ENCODE measurements around the gene CBLL1.

Gene CBLL1

GRCh38 chr7:107751113-107751512, 7.2 kb downstream of the CBLL1 start:
- Histone ChIP-seq H3K27ac (ENCODE audit: low read length) (no peak overlapping the region), H3K36me3 (ENCODE audit: control insufficient read depth in 1 of 2, insufficient read depth in 2 of 2, low read length in 2 of 2) (peaks cover 16 to 36% of the 10 kb centered on the region in 2 donors), H3K4me1 (ENCODE audit: control insufficient read depth in 1 of 2, insufficient read depth in 2 of 2, low read length in 2 of 2) (peaks cover 0 to 19% of the 10 kb centered on the region in 2 donors), H3K9me3 (ENCODE audit: control insufficient read depth in 1 of 2, low read length in 2 of 2) (no peaks in the 10 kb centered on the region), H3K27me3 (ENCODE audit: low read depth, low read length) (no peaks in the 10 kb centered on the region), H3K4me3 (ENCODE audit: low read depth in 1 of 2, low read length in 2 of 2) (no peak overlapping the region)

GRCh38 chr7:107754642-107755041, 10.7 kb downstream of the CBLL1 start:
- Histone ChIP-seq H3K27me3 (ENCODE audit: low read depth, low read length) (no peaks in the 10 kb centered on the region), H3K4me3 (ENCODE audit: low read depth in 1 of 2, low read length in 2 of 2) (no peak overlapping the region), H3K27ac (ENCODE audit: low read length) (no peak overlapping the region), H3K4me1 (ENCODE audit: control insufficient read depth in 1 of 2, insufficient read depth in 2 of 2, low read length in 2 of 2) (no peaks in the 10 kb centered on the region), H3K9me3 (ENCODE audit: control insufficient read depth in 1 of 2, low read length in 2 of 2) (no peaks in the 10 kb centered on the region), H3K36me3 (ENCODE audit: control insufficient read depth in 1 of 2, insufficient read depth in 2 of 2, low read length in 2 of 2) (peaks cover 37 to 58% of the 10 kb centered on the region in 2 donors)

- Histone ChIP-seq H3K4me1 (ENCODE audit: control insufficient read depth in 1 of 2, insufficient read depth in 2 of 2, low read length in 2 of 2) (no peaks in the 10 kb centered on the region), H3K27ac (ENCODE audit: low read length) (no peak overlapping the region), H3K27me3 (ENCODE audit: low read depth, low read length) (no peaks in the 10 kb centered on the region), H3K36me3 (ENCODE audit: control insufficient read depth in 1 of 2, insufficient read depth in 2 of 2, low read length in 2 of 2) (peaks cover 35 to 39% of the 10 kb centered on the region in 2 donors), H3K9me3 (ENCODE audit: control insufficient read depth in 1 of 2, low read length in 2 of 2) (no peaks in the 10 kb centered on the region), H3K4me3 (ENCODE audit: low read depth in 1 of 2, low read length in 2 of 2) (no peak overlapping the region)
Measured at GRCh38 chr7:107758667-107759066, 14.7 kb downstream of the CBLL1 start.

- H3K27me3 ChIP-seq (ENCODE audit: low read depth, low read length), result no peaks in the 10 kb centered on the region
- no peaks in the 10 kb centered on the region for H3K9me3 ChIP-seq (ENCODE audit: control insufficient read depth in 1 of 2, low read length in 2 of 2)
- no peak overlapping the region for H3K4me3 ChIP-seq (ENCODE audit: low read depth in 1 of 2, low read length in 2 of 2)
- no peaks in the 10 kb centered on the region for H3K36me3 ChIP-seq (ENCODE audit: control insufficient read depth in 1 of 2, insufficient read depth in 2 of 2, low read length in 2 of 2)
- no peaks in the 10 kb centered on the region for H3K4me1 ChIP-seq (ENCODE audit: control insufficient read depth in 1 of 2, insufficient read depth in 2 of 2, low read length in 2 of 2)
- H3K27ac ChIP-seq (ENCODE audit: low read length), result no peak overlapping the region
Measured at GRCh38 chr7:107767391-107767790, 23.4 kb downstream of the CBLL1 start.

GRCh38 chr7:107768263-107768662, 24.3 kb downstream of the CBLL1 start:
- no peaks in the 10 kb centered on the region for H3K36me3 ChIP-seq (ENCODE audit: control insufficient read depth in 1 of 2, insufficient read depth in 2 of 2, low read length in 2 of 2)
- no peaks in the 10 kb centered on the region for H3K9me3 ChIP-seq (ENCODE audit: control insufficient read depth in 1 of 2, low read length in 2 of 2)
- H3K4me3 ChIP-seq (ENCODE audit: low read depth in 1 of 2, low read length in 2 of 2), result no peak overlapping the region
- H3K4me1 ChIP-seq (ENCODE audit: control insufficient read depth in 1 of 2, insufficient read depth in 2 of 2, low read length in 2 of 2), result peaks cover 0 to 3% of the 10 kb centered on the region in 2 donors
- no peaks in the 10 kb centered on the region for H3K27me3 ChIP-seq (ENCODE audit: low read depth, low read length)
- no peak overlapping the region for H3K27ac ChIP-seq (ENCODE audit: low read length)

GRCh38 chr7:107773027-107773426, 29.1 kb downstream of the CBLL1 start:
- Histone ChIP-seq H3K4me1 (ENCODE audit: control insufficient read depth in 1 of 2, insufficient read depth in 2 of 2, low read length in 2 of 2) (peaks cover 0 to 3% of the 10 kb centered on the region in 2 donors), H3K27ac (ENCODE audit: low read length) (no peak overlapping the region), H3K36me3 (ENCODE audit: control insufficient read depth in 1 of 2, insufficient read depth in 2 of 2, low read length in 2 of 2) (no peaks in the 10 kb centered on the region), H3K4me3 (ENCODE audit: low read depth in 1 of 2, low read length in 2 of 2) (no peak overlapping the region), H3K9me3 (ENCODE audit: control insufficient read depth in 1 of 2, low read length in 2 of 2) (no peaks in the 10 kb centered on the region), H3K27me3 (ENCODE audit: low read depth, low read length) (no peaks in the 10 kb centered on the region)

GRCh38 chr7:107777702-107778101, 33.8 kb downstream of the CBLL1 start:
- peaks cover 5 to 13% of the 10 kb centered on the region in 2 donors for H3K4me1 ChIP-seq (ENCODE audit: control insufficient read depth in 1 of 2, insufficient read depth in 2 of 2, low read length in 2 of 2)
- H3K27me3 ChIP-seq (ENCODE audit: low read depth, low read length), result no peaks in the 10 kb centered on the region
- H3K9me3 ChIP-seq (ENCODE audit: control insufficient read depth in 1 of 2, low read length in 2 of 2), result no peaks in the 10 kb centered on the region
- no peak overlapping the region for H3K27ac ChIP-seq (ENCODE audit: low read length)
- no peak overlapping the region for H3K4me3 ChIP-seq (ENCODE audit: low read depth in 1 of 2, low read length in 2 of 2)
- H3K36me3 ChIP-seq (ENCODE audit: control insufficient read depth in 1 of 2, insufficient read depth in 2 of 2, low read length in 2 of 2), result no peaks in the 10 kb centered on the region

GRCh38 chr7:107778283-107778682, 34.3 kb downstream of the CBLL1 start:
- Histone ChIP-seq H3K4me3 (ENCODE audit: low read depth in 1 of 2, low read length in 2 of 2) (no peak overlapping the region), H3K27ac (ENCODE audit: low read length) (no peak overlapping the region), H3K4me1 (ENCODE audit: control insufficient read depth in 1 of 2, insufficient read depth in 2 of 2, low read length in 2 of 2) (peaks cover 5 to 13% of the 10 kb centered on the region in 2 donors)

GRCh38 chr7:107779647-107780099, 35.7 kb downstream of the CBLL1 start:
- H3K4me3 ChIP-seq (ENCODE audit: low read depth in 1 of 2, low read length in 2 of 2), result no peak overlapping the region
- no peaks in the 10 kb centered on the region for H3K9me3 ChIP-seq (ENCODE audit: control insufficient read depth in 1 of 2, low read length in 2 of 2)
- H3K27me3 ChIP-seq (ENCODE audit: low read depth, low read length), result no peaks in the 10 kb centered on the region
- H3K36me3 ChIP-seq (ENCODE audit: control insufficient read depth in 1 of 2, insufficient read depth in 2 of 2, low read length in 2 of 2), result no peaks in the 10 kb centered on the region
- peaks cover 5 to 13% of the 10 kb centered on the region in 2 donors for H3K4me1 ChIP-seq (ENCODE audit: control insufficient read depth in 1 of 2, insufficient read depth in 2 of 2, low read length in 2 of 2)
- H3K27ac ChIP-seq (ENCODE audit: low read length), result no peak overlapping the region

More at GRCh38 chr7:107778283-107778682, 34.3 kb downstream of the CBLL1 start:
- no peaks in the 10 kb centered on the region for H3K36me3 ChIP-seq (ENCODE audit: control insufficient read depth in 1 of 2, insufficient read depth in 2 of 2, low read length in 2 of 2)
- no peaks in the 10 kb centered on the region for H3K27me3 ChIP-seq (ENCODE audit: low read depth, low read length)
- no peaks in the 10 kb centered on the region for H3K9me3 ChIP-seq (ENCODE audit: control insufficient read depth in 1 of 2, low read length in 2 of 2)

- no peaks in the 10 kb centered on the region for H3K9me3 ChIP-seq (ENCODE audit: control insufficient read depth in 1 of 2, low read length in 2 of 2)
- no peak overlapping the region for H3K27ac ChIP-seq (ENCODE audit: low read length)
- H3K4me3 ChIP-seq (ENCODE audit: low read depth in 1 of 2, low read length in 2 of 2), result no peak overlapping the region
- H3K27me3 ChIP-seq (ENCODE audit: low read depth, low read length), result no peaks in the 10 kb centered on the region
- H3K4me1 ChIP-seq (ENCODE audit: control insufficient read depth in 1 of 2, insufficient read depth in 2 of 2, low read length in 2 of 2), result peaks cover 12 to 27% of the 10 kb centered on the region in 2 donors
- H3K36me3 ChIP-seq (ENCODE audit: control insufficient read depth in 1 of 2, insufficient read depth in 2 of 2, low read length in 2 of 2), result no peaks in the 10 kb centered on the region
Measured at GRCh38 chr7:107782374-107782773, 38.4 kb downstream of the CBLL1 start.

GRCh38 chr7:107783648-107784047, 39.7 kb downstream of the CBLL1 start:
- H3K9me3 ChIP-seq (ENCODE audit: control insufficient read depth in 1 of 2, low read length in 2 of 2), result no peaks in the 10 kb centered on the region
- H3K27me3 ChIP-seq (ENCODE audit: low read depth, low read length), result no peaks in the 10 kb centered on the region
- peaks cover 12 to 27% of the 10 kb centered on the region in 2 donors for H3K4me1 ChIP-seq (ENCODE audit: control insufficient read depth in 1 of 2, insufficient read depth in 2 of 2, low read length in 2 of 2)
- no peak overlapping the region for H3K4me3 ChIP-seq (ENCODE audit: low read depth in 1 of 2, low read length in 2 of 2)
- H3K36me3 ChIP-seq (ENCODE audit: control insufficient read depth in 1 of 2, insufficient read depth in 2 of 2, low read length in 2 of 2), result no peaks in the 10 kb centered on the region
- H3K27ac ChIP-seq (ENCODE audit: low read length), result no peak overlapping the region

- Histone ChIP-seq H3K36me3 (ENCODE audit: control insufficient read depth in 1 of 2, insufficient read depth in 2 of 2, low read length in 2 of 2) (no peaks in the 10 kb centered on the region), H3K4me3 (ENCODE audit: low read depth in 1 of 2, low read length in 2 of 2) (no peak overlapping the region), H3K27ac (ENCODE audit: low read length) (peak overlapping the region; percentile 40), H3K9me3 (ENCODE audit: control insufficient read depth in 1 of 2, low read length in 2 of 2) (no peaks in the 10 kb centered on the region), H3K27me3 (ENCODE audit: low read depth, low read length) (no peaks in the 10 kb centered on the region), H3K4me1 (ENCODE audit: control insufficient read depth in 1 of 2, insufficient read depth in 2 of 2, low read length in 2 of 2) (peaks cover 7 to 20% of the 10 kb centered on the region in 2 donors)
Measured at GRCh38 chr7:107785170-107785569, 41.2 kb downstream of the CBLL1 start.

Data from muscle layer of duodenum (tissue), 2 donors.